Measurements from ENCODE around the gene ARSB.

Gene ARSB

DNA sequence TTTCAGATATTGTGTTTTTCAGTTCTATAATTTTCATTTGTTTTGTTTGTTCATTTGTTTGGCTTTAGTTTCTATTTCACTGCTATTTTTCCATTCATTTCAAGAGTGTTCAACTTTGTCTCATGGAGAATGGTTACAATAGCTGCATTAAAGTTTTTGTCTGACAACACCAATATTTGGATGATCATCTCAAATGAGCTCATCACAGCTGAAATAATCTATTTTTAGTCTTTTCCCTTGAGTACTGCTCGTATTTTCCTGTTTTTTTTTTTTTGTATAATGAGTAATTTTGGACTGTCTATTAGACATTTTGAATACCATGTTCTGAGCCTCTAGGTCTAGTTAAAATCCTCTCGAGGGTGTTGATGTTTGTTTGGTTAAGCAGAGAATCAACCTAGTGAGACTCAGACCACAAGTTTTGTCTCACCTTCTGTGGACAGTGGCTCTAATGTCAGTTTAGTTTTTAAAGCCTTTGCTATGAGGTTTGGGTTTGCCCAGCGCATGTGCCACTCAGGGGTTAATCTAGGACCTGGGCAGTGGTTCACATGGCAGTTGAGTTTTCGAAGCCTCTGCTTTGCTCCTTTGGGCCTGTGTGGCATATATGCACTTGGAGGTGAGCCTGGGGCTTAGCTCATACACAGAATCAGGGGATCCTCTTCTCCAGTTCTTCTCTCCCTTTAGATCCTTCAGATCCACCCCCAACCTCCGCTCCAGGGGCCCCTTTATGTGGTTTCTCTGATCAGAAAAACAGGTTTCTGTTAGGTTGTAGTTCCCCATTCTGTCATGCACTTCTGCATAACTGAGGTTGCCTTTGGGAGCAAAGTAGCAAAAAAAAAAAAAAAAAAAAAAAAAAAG is 79.8 kb downstream of the ARSB start:
- Histone ChIP-seq H2BK12ac (ENCODE audit: low read length) (no peak overlapping the region), H2AFZ (ENCODE audit: low read length) (no peak overlapping the region), H3K9me3 (replicated peaks in 1 of 2; ENCODE audit: control insufficient read depth in 2 of 2, insufficient read depth in 1 of 2, low read depth in 1 of 2, low read length in 2 of 2) (peaks cover 0 to 2% of the 10 kb centered on the region in 2 donors), H3K9ac (ENCODE audit: low read depth, low read length, poor library complexity) (no peak overlapping the region), H3K4me1 (ENCODE audit: control insufficient read depth in 2 of 2, insufficient read depth in 1 of 2, low read depth in 1 of 2, low read length in 2 of 2) (peaks cover 8 to 25% of the 10 kb centered on the region in 2 donors), H4K8ac (ENCODE audit: low read depth, low read length) (no peak overlapping the region), H3K4me2 (ENCODE audit: insufficient read depth, low read length, poor library complexity, severe bottlenecking) (no peak overlapping the region), H3K27me3 (ENCODE audit: control insufficient read depth in 3 of 3, insufficient read depth in 3 of 3, low read depth in 1 of 3, low read length in 3 of 3) (no peaks in the 10 kb centered on the region), H3K18ac (ENCODE audit: low read length) (no peak overlapping the region), H2BK15ac (ENCODE audit: low read length) (no peak overlapping the region), H3K4me3 (ENCODE audit: low read length in 2 of 2) (no peak overlapping the region), H3K4ac (ENCODE audit: low read length) (no peak overlapping the region), H3K27ac (replicated peaks; ENCODE audit: low read length) (no peak overlapping the region), H2BK120ac (ENCODE audit: low read depth, low read length) (no peak overlapping the region), H2AK5ac (ENCODE audit: low read depth, low read length) (no peak overlapping the region), H3K23ac (ENCODE audit: low read depth, low read length, poor library complexity) (no peak overlapping the region), H3K79me1 (ENCODE audit: low read depth, low read length) (no peaks in the 10 kb centered on the region), H3K14ac (ENCODE audit: low read length) (no peak overlapping the region), H2BK5ac (ENCODE audit: low read length) (no peak overlapping the region), H3K36me3 (replicated peaks in 1 of 2; ENCODE audit: control insufficient read depth in 2 of 2, insufficient read depth in 2 of 2, low read length in 2 of 2) (no peaks in the 10 kb centered on the region), H4K91ac (ENCODE audit: low read depth, low read length, poor library complexity) (no peak overlapping the region)
- WGBS, 2 donors (ENCODE audit: extremely low coverage in 2 of 2, insufficient read length in 2 of 2, insufficient replicate concordance in 1 of 2), result no CpG with 5 or more reads among the region's 5 CpGs
- DNase-seq (ENCODE audit: low spot score), result no peak

DNA sequence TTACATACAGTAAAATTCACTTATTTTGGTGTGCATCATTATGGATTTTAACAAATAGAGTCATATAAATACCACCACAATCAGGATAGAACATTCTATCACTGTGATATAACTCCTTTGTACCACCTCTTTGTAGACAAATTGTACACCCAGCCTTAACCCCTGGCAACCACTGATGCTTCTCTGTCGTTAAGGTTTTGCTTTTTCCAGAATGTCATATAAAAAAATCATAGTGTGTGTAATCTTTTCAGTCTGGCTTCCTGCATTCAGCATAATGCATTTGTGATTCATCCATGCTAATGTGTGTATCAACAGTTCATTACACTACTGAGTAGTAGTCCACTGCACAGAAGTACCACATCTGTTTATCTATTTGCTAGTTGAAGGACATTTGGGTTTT is 81.2 kb downstream of the ARSB start:
- peaks cover 8 to 23% of the 10 kb centered on the region in 2 donors for H3K4me1 ChIP-seq (ENCODE audit: control insufficient read depth in 2 of 2, insufficient read depth in 1 of 2, low read depth in 1 of 2, low read length in 2 of 2)
- H3K23ac ChIP-seq (ENCODE audit: low read depth, low read length, poor library complexity), result no peak overlapping the region
- no peaks in the 10 kb centered on the region for H3K36me3 ChIP-seq (replicated peaks in 1 of 2; ENCODE audit: control insufficient read depth in 2 of 2, insufficient read depth in 2 of 2, low read length in 2 of 2)
- no peak overlapping the region for H2BK12ac ChIP-seq (ENCODE audit: low read length)
- no peak overlapping the region for H3K9ac ChIP-seq (ENCODE audit: low read depth, low read length, poor library complexity)
- H3K27me3 ChIP-seq (ENCODE audit: control insufficient read depth in 3 of 3, insufficient read depth in 3 of 3, low read depth in 1 of 3, low read length in 3 of 3), result no peaks in the 10 kb centered on the region
- H3K4me2 ChIP-seq (ENCODE audit: insufficient read depth, low read length, poor library complexity, severe bottlenecking), result no peak overlapping the region
- H2BK15ac ChIP-seq (ENCODE audit: low read length), result no peak overlapping the region
- no peak overlapping the region for H4K91ac ChIP-seq (ENCODE audit: low read depth, low read length, poor library complexity)
- H2AK5ac ChIP-seq (ENCODE audit: low read depth, low read length), result no peak overlapping the region
- no peak overlapping the region for H2BK5ac ChIP-seq (ENCODE audit: low read length)
- H3K9me3 ChIP-seq (replicated peaks in 1 of 2; ENCODE audit: control insufficient read depth in 2 of 2, insufficient read depth in 1 of 2, low read depth in 1 of 2, low read length in 2 of 2), result peaks cover 0 to 8% of the 10 kb centered on the region in 2 donors
- no peak overlapping the region for H3K14ac ChIP-seq (ENCODE audit: low read length)
- H2BK120ac ChIP-seq (ENCODE audit: low read depth, low read length), result no peak overlapping the region
- DNase-seq (ENCODE audit: low spot score), result no peak
- no CpG with 5 or more reads among the region's 1 CpG for WGBS, 2 donors (ENCODE audit: extremely low coverage in 2 of 2, insufficient read length in 2 of 2, insufficient replicate concordance in 1 of 2)
- H2AFZ ChIP-seq (ENCODE audit: low read length), result no peak overlapping the region
- no peak overlapping the region for H3K18ac ChIP-seq (ENCODE audit: low read length)
- no peak overlapping the region for H4K8ac ChIP-seq (ENCODE audit: low read depth, low read length)
- H3K79me1 ChIP-seq (ENCODE audit: low read depth, low read length), result no peaks in the 10 kb centered on the region
- H3K27ac ChIP-seq (replicated peaks; ENCODE audit: low read length), result no peak overlapping the region
- no peak overlapping the region for H3K4ac ChIP-seq (ENCODE audit: low read length)
- H3K4me3 ChIP-seq (ENCODE audit: low read length in 2 of 2), result no peak overlapping the region

DNA sequence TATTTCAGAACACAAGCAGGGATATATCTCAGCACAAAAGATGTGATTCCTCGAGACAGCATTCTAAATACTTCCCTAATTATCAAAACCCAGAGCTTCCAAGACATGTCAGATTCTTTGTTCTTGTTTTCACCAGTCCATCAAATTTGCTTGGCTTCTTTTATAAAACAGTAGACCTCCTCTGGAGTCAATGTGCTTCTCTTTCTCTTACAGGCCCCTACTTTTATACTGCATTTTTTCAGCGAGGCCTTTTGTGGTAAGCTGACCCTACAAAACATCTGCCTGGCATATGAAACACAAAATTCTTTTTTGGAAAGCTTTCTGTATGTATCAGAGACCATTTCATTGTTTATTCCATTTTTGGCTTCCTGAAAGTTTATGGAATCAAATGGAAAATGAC is 81.8 kb downstream of the ARSB start:
- H2BK5ac ChIP-seq (ENCODE audit: low read length), result no peak overlapping the region
- H3K9ac ChIP-seq (ENCODE audit: low read depth, low read length, poor library complexity), result no peak overlapping the region
- H2BK12ac ChIP-seq (ENCODE audit: low read length), result no peak overlapping the region
- DNase-seq (ENCODE audit: low spot score), result no peak
- H3K18ac ChIP-seq (ENCODE audit: low read length), result no peak overlapping the region
- no peak overlapping the region for H3K23ac ChIP-seq (ENCODE audit: low read depth, low read length, poor library complexity)
- peak overlapping the region; percentile 39 for H3K27ac ChIP-seq (replicated peaks; ENCODE audit: low read length)
- peaks cover 8 to 21% of the 10 kb centered on the region in 2 donors for H3K4me1 ChIP-seq (ENCODE audit: control insufficient read depth in 2 of 2, insufficient read depth in 1 of 2, low read depth in 1 of 2, low read length in 2 of 2)
- H3K14ac ChIP-seq (ENCODE audit: low read length), result no peak overlapping the region
- no peak overlapping the region for H2BK15ac ChIP-seq (ENCODE audit: low read length)
- no peaks in the 10 kb centered on the region for H3K79me1 ChIP-seq (ENCODE audit: low read depth, low read length)
- no peak overlapping the region for H3K4ac ChIP-seq (ENCODE audit: low read length)
- H2AK5ac ChIP-seq (ENCODE audit: low read depth, low read length), result no peak overlapping the region
- no peak overlapping the region for H4K8ac ChIP-seq (ENCODE audit: low read depth, low read length)
- WGBS, 2 donors (ENCODE audit: extremely low coverage in 2 of 2, insufficient read length in 2 of 2, insufficient replicate concordance in 1 of 2), result no CpG with 5 or more reads among the region's 2 CpGs
- H3K9me3 ChIP-seq (replicated peaks in 1 of 2; ENCODE audit: control insufficient read depth in 2 of 2, insufficient read depth in 1 of 2, low read depth in 1 of 2, low read length in 2 of 2), result peaks cover 0 to 8% of the 10 kb centered on the region in 2 donors
- peak overlapping the region; percentile 23 for H2AFZ ChIP-seq (ENCODE audit: low read length)
- H3K36me3 ChIP-seq (replicated peaks in 1 of 2; ENCODE audit: control insufficient read depth in 2 of 2, insufficient read depth in 2 of 2, low read length in 2 of 2), result no peaks in the 10 kb centered on the region
- no peak overlapping the region for H3K4me2 ChIP-seq (ENCODE audit: insufficient read depth, low read length, poor library complexity, severe bottlenecking)
- H2BK120ac ChIP-seq (ENCODE audit: low read depth, low read length), result no peak overlapping the region
- no peaks in the 10 kb centered on the region for H3K27me3 ChIP-seq (ENCODE audit: control insufficient read depth in 3 of 3, insufficient read depth in 3 of 3, low read depth in 1 of 3, low read length in 3 of 3)
- H4K91ac ChIP-seq (ENCODE audit: low read depth, low read length, poor library complexity), result no peak overlapping the region
- no peak overlapping the region for H3K4me3 ChIP-seq (ENCODE audit: low read length in 2 of 2)

DNA sequence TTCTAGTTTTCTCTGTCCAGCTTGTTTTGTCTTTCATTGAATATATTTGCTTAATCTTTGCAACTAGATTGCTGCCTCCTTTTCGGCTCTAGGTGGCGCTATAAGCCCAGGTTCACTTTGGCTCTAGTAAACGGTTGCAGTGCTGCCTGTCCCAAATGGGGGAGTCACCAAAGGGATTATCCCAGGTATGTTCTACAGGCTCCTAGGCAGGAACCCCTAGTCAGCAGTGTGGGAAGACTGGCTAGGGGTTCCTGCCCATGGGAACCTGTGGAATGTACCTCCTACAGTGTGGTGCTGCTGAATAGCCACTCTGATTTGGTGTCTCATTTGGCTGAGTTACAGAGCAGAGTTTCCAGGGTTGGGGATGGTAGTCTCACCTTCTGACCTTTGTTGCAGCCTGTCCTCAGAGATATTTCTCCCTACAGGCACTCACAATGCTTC is 85.2 kb downstream of the ARSB start:
- Histone ChIP-seq H3K4me1 (ENCODE audit: control insufficient read depth in 2 of 2, insufficient read depth in 1 of 2, low read depth in 1 of 2, low read length in 2 of 2) (peaks cover 6 to 9% of the 10 kb centered on the region in 2 donors), H3K4me2 (ENCODE audit: insufficient read depth, low read length, poor library complexity, severe bottlenecking) (no peak overlapping the region), H2BK12ac (ENCODE audit: low read length) (no peak overlapping the region), H3K9me3 (replicated peaks in 1 of 2; ENCODE audit: control insufficient read depth in 2 of 2, insufficient read depth in 1 of 2, low read depth in 1 of 2, low read length in 2 of 2) (peaks cover 0 to 8% of the 10 kb centered on the region in 2 donors), H3K4ac (ENCODE audit: low read length) (no peak overlapping the region), H2BK120ac (ENCODE audit: low read depth, low read length) (no peak overlapping the region), H3K18ac (ENCODE audit: low read length) (no peak overlapping the region), H3K36me3 (replicated peaks in 1 of 2; ENCODE audit: control insufficient read depth in 2 of 2, insufficient read depth in 2 of 2, low read length in 2 of 2) (no peaks in the 10 kb centered on the region), H2BK15ac (ENCODE audit: low read length) (no peak overlapping the region), H2AK5ac (ENCODE audit: low read depth, low read length) (no peak overlapping the region), H3K4me3 (ENCODE audit: low read length in 2 of 2) (no peak overlapping the region), H3K23ac (ENCODE audit: low read depth, low read length, poor library complexity) (no peak overlapping the region), H4K91ac (ENCODE audit: low read depth, low read length, poor library complexity) (no peak overlapping the region), H2BK5ac (ENCODE audit: low read length) (no peak overlapping the region), H3K9ac (ENCODE audit: low read depth, low read length, poor library complexity) (no peak overlapping the region), H3K14ac (ENCODE audit: low read length) (no peak overlapping the region), H2AFZ (ENCODE audit: low read length) (no peak overlapping the region), H4K8ac (ENCODE audit: low read depth, low read length) (no peak overlapping the region), H3K27me3 (ENCODE audit: control insufficient read depth in 3 of 3, insufficient read depth in 3 of 3, low read depth in 1 of 3, low read length in 3 of 3) (no peaks in the 10 kb centered on the region), H3K79me1 (ENCODE audit: low read depth, low read length) (no peaks in the 10 kb centered on the region), H3K27ac (replicated peaks; ENCODE audit: low read length) (no peak overlapping the region)
- peak; percentile 50 for DNase-seq (ENCODE audit: low spot score)
- no CpG with 5 or more reads among the region's 3 CpGs for WGBS, 2 donors (ENCODE audit: extremely low coverage in 2 of 2, insufficient read length in 2 of 2, insufficient replicate concordance in 1 of 2)
